H1 (cell line): ENCODE data around the gene CISH.

Experiments used
- CTCF ChIP-seq, 3 experiments: IDR thresholded peaks; 1 replicate in 2 of 3; 2 replicates in 1 of 3; pipeline versions ENCODE4 v1.5.1 to v1.6.1; 2011; ENCODE audit warnings: low read length in 3 of 3, mild to moderate bottlenecking in 3 of 3, inconsistent platforms in 2 of 3, low read depth in 1 of 3, moderate library complexity in 1 of 3; ENCODE audit not compliant: insufficient read depth in 1 of 3; ENCODE audit errors: control extremely low read depth in 1 of 3
- EZH2 ChIP-seq: fragments of 200-600 bp; sonication (generic); IDR thresholded peaks from 2 replicates; pipeline ENCODE4 v1.7.1; 2012; ENCODE audit warnings: low read depth, mild to moderate bottlenecking, moderate library complexity, low read length, inconsistent platforms; ENCODE audit not compliant: severe bottlenecking
- POLR2AphosphoS5 ChIP-seq: IDR thresholded peaks from 2 replicates; pipeline ENCODE4 v1.6.1; 2011; ENCODE audit warnings: low read depth, low read length
- RAD21 ChIP-seq, 2 experiments: IDR thresholded peaks in 1 of 2; conservative IDR thresholded peaks in 1 of 2; 2 replicates each; pipeline ENCODE4 v1.6.1; 2011; ENCODE audit warnings: low read depth in 2 of 2, low read length in 2 of 2, improper control_type of control experiment in 1 of 2, inconsistent platforms in 1 of 2, mild to moderate bottlenecking in 1 of 2, moderate library complexity in 1 of 2
- TF ChIP-seq, protein P1 (sequence below): IDR thresholded peaks from 2 replicates; pipeline ENCODE4 v1.6.1; 2011; ENCODE audit warnings: low read depth, mild to moderate bottlenecking, low read length; ENCODE audit not compliant: insufficient read depth

- no peak for TF ChIP-seq CTCF (IDR thresholded peaks at IDR 0.05; ENCODE audit: control extremely low read depth in 1 of 3, insufficient read depth in 1 of 3, low read depth in 1 of 3, low read length in 3 of 3)
- TF ChIP-seq, protein P1, sequence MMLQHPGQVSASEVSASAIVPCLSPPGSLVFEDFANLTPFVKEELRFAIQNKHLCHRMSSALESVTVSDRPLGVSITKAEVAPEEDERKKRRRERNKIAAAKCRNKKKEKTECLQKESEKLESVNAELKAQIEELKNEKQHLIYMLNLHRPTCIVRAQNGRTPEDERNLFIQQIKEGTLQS: no peak
- no peak for TF ChIP-seq RAD21 (IDR thresholded peaks at IDR 0.05 in 1 of 2, conservative IDR thresholded peaks at IDR 0.05 in 1 of 2; ENCODE audit: low read depth in 2 of 2, low read length in 2 of 2)
- TF ChIP-seq EZH2: no peak
- no peak for TF ChIP-seq POLR2AphosphoS5
Observed at GRCh38 chr3:50604628-50605588, 6.7 kb downstream of the CISH start.
